ENCODE results near the gene FAM241A.
"Not testable (repeated sequence)": the region's sequence is repeated elsewhere in the genome, so short reads cannot be mapped to it uniquely, and the experiment has no call there.

DNA sequence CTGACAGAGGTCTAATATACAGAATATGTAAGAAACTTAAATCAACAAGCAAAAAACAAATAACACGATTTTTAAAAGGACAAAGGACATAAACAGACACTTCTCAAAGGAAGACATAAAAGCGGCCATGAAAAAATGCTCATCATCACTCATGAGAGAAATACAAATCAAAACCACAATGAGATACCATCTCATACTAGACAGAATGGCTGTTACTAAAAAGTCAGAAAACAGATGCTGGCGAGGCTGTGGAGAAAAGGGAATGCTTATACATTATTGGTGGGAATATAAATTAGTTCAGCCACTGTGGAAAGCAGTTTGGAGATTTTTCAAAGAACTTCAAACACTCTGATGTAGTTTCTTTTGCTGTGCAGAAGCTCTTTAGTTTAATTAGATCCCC, 33.5 kb downstream of the FAM241A start:
- TF ChIP-seq, protein P1, sequence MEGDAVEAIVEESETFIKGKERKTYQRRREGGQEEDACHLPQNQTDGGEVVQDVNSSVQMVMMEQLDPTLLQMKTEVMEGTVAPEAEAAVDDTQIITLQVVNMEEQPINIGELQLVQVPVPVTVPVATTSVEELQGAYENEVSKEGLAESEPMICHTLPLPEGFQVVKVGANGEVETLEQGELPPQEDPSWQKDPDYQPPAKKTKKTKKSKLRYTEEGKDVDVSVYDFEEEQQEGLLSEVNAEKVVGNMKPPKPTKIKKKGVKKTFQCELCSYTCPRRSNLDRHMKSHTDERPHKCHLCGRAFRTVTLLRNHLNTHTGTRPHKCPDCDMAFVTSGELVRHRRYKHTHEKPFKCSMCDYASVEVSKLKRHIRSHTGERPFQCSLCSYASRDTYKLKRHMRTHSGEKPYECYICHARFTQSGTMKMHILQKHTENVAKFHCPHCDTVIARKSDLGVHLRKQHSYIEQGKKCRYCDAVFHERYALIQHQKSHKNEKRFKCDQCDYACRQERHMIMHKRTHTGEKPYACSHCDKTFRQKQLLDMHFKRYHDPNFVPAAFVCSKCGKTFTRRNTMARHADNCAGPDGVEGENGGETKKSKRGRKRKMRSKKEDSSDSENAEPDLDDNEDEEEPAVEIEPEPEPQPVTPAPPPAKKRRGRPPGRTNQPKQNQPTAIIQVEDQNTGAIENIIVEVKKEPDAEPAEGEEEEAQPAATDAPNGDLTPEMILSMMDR (IDR thresholded peaks at IDR 0.05): not testable (repeated sequence)
- TF ChIP-seq POLR2A (IDR thresholded peaks at IDR 0.05): not testable (repeated sequence)
